Astrocyte (in vitro differentiated cells and primary cell): ENCODE data around the gene FBXW2.

Experiments used
- CTCF ChIP-seq: IDR thresholded peaks from 2 replicates; pipeline ENCODE4 v1.5.1; 2011; ENCODE audit warnings: low read depth, mild to moderate bottlenecking, inconsistent platforms, low read length, moderate library complexity; ENCODE audit not compliant: insufficient read depth
- EZH2 ChIP-seq: IDR thresholded peaks from 2 replicates; pipeline ENCODE4 v1.6.1; 2012; ENCODE audit warnings: mild to moderate bottlenecking, low read length, inconsistent platforms; ENCODE audit not compliant: insufficient read depth

DNA sequence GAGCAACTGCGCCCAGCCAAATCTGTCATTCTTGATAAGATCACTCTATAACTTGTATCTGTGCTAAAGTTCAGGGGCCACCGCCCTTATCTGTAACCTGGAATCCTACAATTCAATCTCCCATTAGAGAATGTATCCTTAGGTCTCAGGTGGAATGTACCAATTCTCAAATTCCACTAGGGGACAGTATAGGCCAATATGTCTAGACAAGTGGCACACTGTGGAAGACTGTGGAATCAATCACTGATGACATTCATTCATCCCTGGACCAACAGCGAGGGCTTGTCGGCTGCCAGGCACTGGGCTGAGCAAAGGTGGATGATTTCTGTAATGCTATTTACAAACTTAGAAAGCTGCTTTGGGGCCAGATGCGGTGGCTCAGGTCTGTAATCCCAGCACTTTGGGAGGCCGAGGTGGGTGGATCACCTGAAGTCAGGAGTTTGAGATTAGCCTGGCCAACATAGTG is 50.2 kb downstream of the FBXW2 start:
- TF ChIP-seq CTCF = peak; percentile 56
- TF ChIP-seq EZH2 = no peak
